ENCODE results near the gene ATP11A.

ATP11A gene

GRCh38 chr13:112648101-112648500, 41.7 kb upstream of the ATP11A start:
- no peak for DNase-seq (ENCODE audit: low read depth)
- no peak overlapping the region for H3K4me3 ChIP-seq (ENCODE audit: low read length)
- TF ChIP-seq CTCF (conservative IDR thresholded peaks at IDR 0.05; ENCODE audit: low read length) = no peak

- DNase-seq (ENCODE audit: low read depth) = no peak
- no peak overlapping the region for H3K4me3 ChIP-seq (ENCODE audit: low read length)
- no peak for TF ChIP-seq CTCF (conservative IDR thresholded peaks at IDR 0.05; ENCODE audit: low read length)
These were observed 40.7 kb upstream of the ATP11A start for GRCh38 chr13:112648966-112649690.

GRCh38 chr13:112651311-112651710, 38.5 kb upstream of the ATP11A start:
- no peak for DNase-seq (ENCODE audit: low read depth)
- H3K4me3 ChIP-seq (ENCODE audit: low read length) = no peak overlapping the region
- no peak for TF ChIP-seq CTCF (conservative IDR thresholded peaks at IDR 0.05; ENCODE audit: low read length)

- no peak for DNase-seq (ENCODE audit: low read depth)
- H3K4me3 ChIP-seq (ENCODE audit: low read length) = no peak overlapping the region
- no peak for TF ChIP-seq CTCF (conservative IDR thresholded peaks at IDR 0.05; ENCODE audit: low read length)
These were observed 37.9 kb upstream of the ATP11A start for GRCh38 chr13:112651750-112652511.

- TF ChIP-seq CTCF (conservative IDR thresholded peaks at IDR 0.05; ENCODE audit: low read length) = no peak
- H3K4me3 ChIP-seq (ENCODE audit: low read length) = no peak overlapping the region
- no peak for DNase-seq (ENCODE audit: low read depth)
These were observed 37.2 kb upstream of the ATP11A start for GRCh38 chr13:112652512-112653070.

GRCh38 chr13:112653071-112653470, 36.8 kb upstream of the ATP11A start:
- DNase-seq (ENCODE audit: low read depth) = no peak
- no peak for TF ChIP-seq CTCF (conservative IDR thresholded peaks at IDR 0.05; ENCODE audit: low read length)
- H3K4me3 ChIP-seq (ENCODE audit: low read length) = no peak overlapping the region
